NCI-H2196 (cell line): ENCODE data around the gene PMIS2.

Experiments used
- DNase-seq: peaks from one replicate; lab custom pipeline; 2025; ENCODE audit not compliant: unreplicated experiment; lab: John Stamatoyannopoulos, UW

Gene PMIS2

DNA sequence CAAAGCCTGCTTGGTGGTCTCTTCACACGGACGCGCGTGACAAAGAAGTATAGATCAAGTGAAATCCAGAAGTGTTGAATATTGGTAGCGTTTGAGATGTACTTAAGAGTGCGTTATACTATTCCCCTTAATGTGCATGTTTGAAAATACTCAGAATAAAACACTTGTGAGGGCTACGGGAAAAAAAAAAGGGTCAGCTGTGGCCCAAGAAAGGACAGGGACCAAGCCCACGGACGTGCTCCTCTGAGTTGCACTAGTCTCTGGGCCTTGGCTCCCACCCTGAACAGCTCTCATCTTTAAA is 42.2 kb downstream of the PMIS2 start:
- no peak for DNase-seq

DNA sequence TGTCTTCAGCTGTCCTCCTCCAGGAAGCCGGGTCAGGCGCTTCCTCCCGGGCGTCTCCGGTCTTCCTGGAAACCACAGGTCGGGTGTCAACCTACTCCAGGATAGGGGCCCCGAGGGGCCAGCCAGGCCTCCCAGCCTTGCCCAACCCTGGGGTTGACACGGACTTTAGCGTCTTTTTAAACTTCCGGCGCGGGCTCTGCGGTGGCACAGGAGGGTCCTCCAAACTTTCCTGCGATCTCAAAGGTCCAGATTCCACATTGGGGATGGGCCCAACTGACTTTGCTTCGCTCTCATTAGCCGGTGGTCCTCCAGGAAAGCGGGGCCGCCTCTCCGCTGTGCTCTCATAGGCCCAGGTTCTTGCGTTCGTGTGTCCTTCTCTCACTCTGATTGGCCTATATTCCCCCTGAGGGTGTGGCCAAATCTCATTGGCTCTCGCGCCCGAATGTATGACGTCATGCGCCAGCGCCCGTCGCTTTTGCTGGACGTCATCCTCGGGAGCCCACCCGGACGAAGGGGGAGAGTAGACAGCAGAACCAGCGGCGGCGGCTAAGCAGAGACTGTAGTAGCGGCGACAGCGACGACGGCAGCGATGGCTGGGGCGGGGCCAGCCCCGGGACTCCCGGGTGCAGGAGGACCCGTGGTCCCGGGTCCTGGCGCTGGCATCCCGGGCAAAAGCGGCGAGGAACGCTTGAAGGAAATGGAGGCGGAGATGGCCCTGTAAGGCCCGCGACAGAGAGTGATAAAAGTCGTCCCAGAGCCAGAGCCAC is 42.8 kb downstream of the PMIS2 start, which contains the start of gene RBM42:
Gene RBM42, plus strand, starts transcription at position 472 of the 767 bp plus-strand sequence. Its CDS starts 118 bp downstream, at position 590.
- DNase-seq: peak; percentile 98

DNA sequence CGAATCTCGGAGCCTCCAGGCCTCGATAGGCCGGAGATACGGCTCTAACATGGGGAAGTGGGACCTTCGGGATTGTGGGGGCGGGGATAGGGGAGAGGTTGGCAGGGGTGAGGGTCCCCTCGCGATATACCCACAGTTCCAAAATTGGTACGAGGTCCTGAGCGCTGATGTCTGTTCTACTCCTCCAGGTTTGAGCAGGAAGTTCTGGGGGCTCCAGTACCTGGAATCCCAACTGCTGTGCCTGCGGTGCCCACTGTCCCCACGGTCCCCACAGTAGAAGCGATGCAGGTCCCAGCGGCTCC is 43.3 kb downstream of the PMIS2 start:
- DNase-seq: no peak

DNA sequence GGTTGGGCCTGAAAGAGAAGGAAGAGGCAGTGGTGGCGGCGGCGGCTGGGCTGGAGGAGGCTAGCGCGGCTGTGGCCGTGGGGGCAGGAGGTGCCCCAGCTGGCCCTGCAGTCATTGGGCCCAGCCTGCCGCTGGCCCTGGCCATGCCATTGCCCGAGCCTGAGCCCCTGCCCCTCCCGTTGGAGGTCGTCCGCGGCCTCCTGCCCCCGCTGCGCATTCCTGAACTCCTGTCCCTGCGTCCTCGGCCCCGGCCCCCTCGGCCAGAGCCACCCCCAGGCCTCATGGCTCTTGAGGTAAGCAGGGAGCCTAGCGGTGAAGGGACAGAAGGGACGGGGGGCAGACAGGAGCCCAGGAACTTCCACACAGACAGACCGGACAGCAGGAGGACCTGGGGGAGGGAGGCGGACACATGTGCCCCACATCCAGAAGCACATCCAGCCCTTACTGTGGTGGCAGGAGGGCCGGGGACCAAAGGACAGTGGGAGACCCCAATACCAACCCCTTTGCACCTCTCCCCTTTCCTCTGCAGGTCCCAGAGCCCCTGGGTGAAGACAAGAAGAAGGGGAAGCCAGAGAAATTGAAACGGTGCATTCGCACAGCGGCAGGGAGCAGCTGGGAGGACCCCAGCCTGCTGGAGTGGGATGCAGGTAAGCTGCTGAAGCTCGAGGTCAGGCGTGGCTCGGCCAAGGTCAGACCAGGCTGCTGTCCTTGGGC is 47.9 kb downstream of the PMIS2 start:
- no peak for DNase-seq

DNA sequence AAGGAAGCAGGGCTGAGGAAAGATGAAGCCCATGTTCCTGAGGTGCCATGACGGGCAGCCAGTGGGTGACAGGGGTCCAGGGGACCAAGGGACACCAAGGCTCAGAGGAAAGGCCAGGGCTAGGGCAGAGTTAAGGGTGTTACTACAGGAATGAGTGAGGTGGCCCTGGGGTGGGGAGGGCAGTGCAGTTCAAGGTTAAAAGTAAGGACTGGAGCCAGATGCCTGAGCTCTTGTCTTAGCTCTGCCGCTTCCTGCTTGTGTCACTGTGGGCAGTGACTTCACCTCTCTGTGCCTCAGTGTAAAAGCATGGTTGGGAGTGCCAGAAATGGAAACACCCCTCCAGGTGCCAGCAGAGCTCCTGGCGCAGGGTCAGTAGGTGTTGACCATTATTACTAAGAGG is 50.7 kb downstream of the PMIS2 start:
- no peak for DNase-seq
